ENCODE results near the gene BABAM1.
A peak's percentile ranks its signal among the peaks of the same experiment; 100 is the strongest.

BABAM1 gene

GRCh38 chr19:17304386-17305215 lies 37.4 kb downstream of the BABAM1 start:
- DNase-seq, result peak; percentile 59

- no peak for DNase-seq
Observed at GRCh38 chr19:17305216-17305516, 37.9 kb downstream of the BABAM1 start.

GRCh38 chr19:17305517-17306284 lies 38.5 kb downstream of the BABAM1 start, which contains the start of gene MRPL34:
Gene MRPL34, plus strand, starts transcription at chr19:17305872. Its CDS starts 21 bp downstream, at chr19:17305893.
- peak; percentile 100 for DNase-seq

- peak; percentile 69 for DNase-seq
Observed at GRCh38 chr19:17306285-17306714, 39.1 kb downstream of the BABAM1 start.

- DNase-seq, result no peak
Observed at GRCh38 chr19:17307876-17308377, 40.7 kb downstream of the BABAM1 start.

- peak; percentile 100 for DNase-seq
Observed at GRCh38 chr19:17309198-17309964, 42.1 kb downstream of the BABAM1 start, which contains the start of gene DDA1. Gene DDA1, plus strand, starts transcription at chr19:17309563. Its CDS starts 92 bp downstream, at chr19:17309655.

- DNase-seq, result no peak
Observed at GRCh38 chr19:17309965-17310461, 42.8 kb downstream of the BABAM1 start.

GRCh38 chr19:17311455-17312188 lies 44.4 kb downstream of the BABAM1 start:
- no peak for DNase-seq

GRCh38 chr19:17312189-17313113 lies 45.2 kb downstream of the BABAM1 start:
- no peak for DNase-seq

GRCh38 chr19:17314007-17314593 lies 46.9 kb downstream of the BABAM1 start:
- DNase-seq, result no peak

- DNase-seq, result no peak
Observed at GRCh38 chr19:17318966-17319365, 51.7 kb downstream of the BABAM1 start.

GRCh38 chr19:17319473-17320238 lies 52.4 kb downstream of the BABAM1 start:
- no peak for DNase-seq

GRCh38 chr19:17320435-17320834 lies 53.2 kb downstream of the BABAM1 start:
- DNase-seq, result no peak

- no peak for DNase-seq
Observed at GRCh38 chr19:17321655-17322489, 54.6 kb downstream of the BABAM1 start.

- no peak for DNase-seq
Observed at GRCh38 chr19:17322854-17323253, 55.6 kb downstream of the BABAM1 start.

GRCh38 chr19:17323300-17323963 lies 56.2 kb downstream of the BABAM1 start:
- DNase-seq, result no peak

GRCh38 chr19:17323964-17324332 lies 56.7 kb downstream of the BABAM1 start:
- no peak for DNase-seq

All from NCI-H69 (cell line).